Panc1 (cell line): ENCODE data around the gene MAPK8IP3. TPM values are rescaled to one million over a fixed set of nuclear protein-coding genes. Genes with fewer than 3 reads are reported as not detected.
A peak's percentile ranks its signal among the peaks of the same experiment; 100 is the strongest.

Source experiments
- ATAC-seq: fragments of 200-7000 bp; cut with Tn5 transposase; 2 replicates; pipeline ENCODE4 v1.9.1; 2020; ENCODE audit warnings: mild to moderate bottlenecking, moderate library complexity
- BruUV-seq: library from RNA; stranded (reverse); fragments of 400-500 nt; replicated peaks from 2 replicates; lab custom pipeline; 2021; lab: Mats Ljungman, UMichigan
- CTCF ChIA-PET: fragments of 300-600 bp; sonication (Branson Sonifier 250); formaldehyde crosslinking; loops from one replicate; lab custom pipeline; 2022; ENCODE audit warnings: antibody characterized with exemption; lab: Charles Lee
- POLR2A ChIA-PET: fragments of 300-600 bp; sonication (Branson Sonifier 250); formaldehyde crosslinking; loops from one replicate; lab custom pipeline; 2022; ENCODE audit warnings: antibody characterized with exemption; lab: Charles Lee
- DNase-seq: peaks from one replicate; pipeline ENCODE4 v3.0.0-alpha.2; 2010; ENCODE audit warnings: low read depth, low spot score
- H3K27ac ChIP-seq: 2 replicates; pipeline ENCODE4 v1.5.1; 2011; ENCODE audit warnings: mild to moderate bottlenecking, low read length, inconsistent platforms
- H3K27me3 ChIP-seq: fragments of 200-500 bp; sonication (Bioruptor generic); 2 replicates; pipeline ENCODE4 v1.6.0; 2014; ENCODE audit warnings: low read length, inconsistent platforms; ENCODE audit not compliant: control insufficient read depth, insufficient read depth
- H3K36me3 ChIP-seq: fragments of 200-500 bp; sonication (Bioruptor generic); 2 replicates; pipeline ENCODE4 v1.5.1; 2014; ENCODE audit warnings: inconsistent platforms, mild to moderate bottlenecking, low read length, moderate library complexity; ENCODE audit not compliant: control insufficient read depth, insufficient read depth
- H3K4me1 ChIP-seq: 2 replicates; pipeline ENCODE4 v1.5.1; 2011; ENCODE audit warnings: inconsistent platforms, mild to moderate bottlenecking, low read length, moderate library complexity; ENCODE audit not compliant: control insufficient read depth, insufficient read depth
- H3K4me3 ChIP-seq, 2 experiments: 2 replicates each; pipeline ENCODE4 v1.5.1; 2011 to 2012; ENCODE audit warnings: low read depth in 2 of 2, low read length in 2 of 2, mild to moderate bottlenecking in 2 of 2, inconsistent platforms in 1 of 2, moderate library complexity in 1 of 2
- H3K9me3 ChIP-seq: fragments of 200-500 bp; sonication (Bioruptor generic); 2 replicates; pipeline ENCODE4 v1.5.1; 2014; ENCODE audit warnings: low read depth, mild to moderate bottlenecking, inconsistent platforms, low read length, moderate library complexity; ENCODE audit not compliant: control insufficient read depth, insufficient read depth
- POLR2AphosphoS5 ChIP-seq: IDR thresholded peaks from 2 replicates; pipeline ENCODE4 v1.6.1; 2012; ENCODE audit warnings: mild to moderate bottlenecking, low read depth, low read length, moderate library complexity
- SIN3A ChIP-seq: IDR thresholded peaks from 2 replicates; pipeline ENCODE4 v1.6.1; 2012; ENCODE audit warnings: low read depth, mild to moderate bottlenecking, low read length, moderate library complexity, borderline replicate concordance; ENCODE audit not compliant: insufficient read depth
- TCF7L2 ChIP-seq: IDR thresholded peaks from 2 replicates; pipeline ENCODE4 v1.6.1; 2011; ENCODE audit warnings: mild to moderate bottlenecking, low read depth, low read length, inconsistent platforms
- in situ Hi-C: cut with HindIII; loops from 2 replicates; pipeline ENCODE4 v1.10.0; 2016; ENCODE audit warnings: low sequenced_read_pairs, low pct_unique_long_range_greater_than_20kb
- intact Hi-C: fragments of 100-400 bp; cut with micrococcal nuclease; formaldehyde crosslinking; loops from one replicate; pipeline ENCODE4 v1.10.0; 2022; ENCODE audit not compliant: unreplicated experiment
- total RNA-seq: library from RNA; stranded (reverse); gene quantifications from one replicate; pipeline ENCODE4 v1.2.1, GENCODE V29; 2021; ENCODE audit not compliant: unreplicated experiment
- TF ChIP-seq, protein P1 (sequence below): fragments of 450-650 bp; IDR thresholded peaks from 2 replicates; pipeline ENCODE4 v1.5.1; 2017; ENCODE audit warnings: mild to moderate bottlenecking
- TF ChIP-seq, protein P2 (sequence below), 2 experiments: IDR thresholded peaks; 2 replicates each; pipeline ENCODE4 v1.6.1; 2011 to 2012; ENCODE audit warnings: low read depth in 2 of 2, control low read depth in 1 of 2, low read length in 1 of 2, mild to moderate bottlenecking in 1 of 2, moderate library complexity in 1 of 2; ENCODE audit not compliant: insufficient read depth in 1 of 2

Gene MAPK8IP3
- total RNA-seq, 1 experiment from 2014 or later = 108 TPM

DNA sequence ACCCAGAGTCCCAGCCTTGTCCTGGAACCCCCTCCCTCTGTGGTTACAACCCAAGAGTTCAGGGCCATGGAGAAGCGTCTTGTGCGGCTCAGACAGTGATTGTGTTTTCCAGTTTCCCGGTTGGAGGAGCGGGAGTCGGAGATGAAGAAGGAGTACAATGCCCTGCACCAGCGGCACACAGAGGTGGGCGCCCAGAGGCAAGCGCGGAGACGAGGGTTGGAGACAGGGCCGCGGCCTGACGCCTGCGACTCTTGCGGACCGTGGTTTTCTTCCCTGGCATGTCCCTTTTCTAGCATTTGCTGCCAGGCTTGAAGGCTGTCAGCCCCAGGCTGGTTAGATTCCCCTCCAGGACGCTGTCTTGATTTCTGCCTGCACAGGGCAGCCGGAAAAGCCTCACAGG, 23.0 kb downstream of the MAPK8IP3 start:
- no TSS peak for BruUV-seq
- peaks cover 2% of the 10 kb centered on the region; the same call in 1 of the 2 replicates for H3K4me1 ChIP-seq
- intact Hi-C loops = no loop called here
- ChIA-PET POLR2A (no interaction called here), CTCF (no interaction called here)
- no peak overlapping the region for H3K27ac ChIP-seq
- no peaks in the 10 kb centered on the region for H3K27me3 ChIP-seq
- no peaks in the 10 kb centered on the region for H3K36me3 ChIP-seq
- TF ChIP-seq TCF7L2 (no peak), POLR2AphosphoS5 (no peak), SIN3A (no peak)
- TF ChIP-seq, protein P1, sequence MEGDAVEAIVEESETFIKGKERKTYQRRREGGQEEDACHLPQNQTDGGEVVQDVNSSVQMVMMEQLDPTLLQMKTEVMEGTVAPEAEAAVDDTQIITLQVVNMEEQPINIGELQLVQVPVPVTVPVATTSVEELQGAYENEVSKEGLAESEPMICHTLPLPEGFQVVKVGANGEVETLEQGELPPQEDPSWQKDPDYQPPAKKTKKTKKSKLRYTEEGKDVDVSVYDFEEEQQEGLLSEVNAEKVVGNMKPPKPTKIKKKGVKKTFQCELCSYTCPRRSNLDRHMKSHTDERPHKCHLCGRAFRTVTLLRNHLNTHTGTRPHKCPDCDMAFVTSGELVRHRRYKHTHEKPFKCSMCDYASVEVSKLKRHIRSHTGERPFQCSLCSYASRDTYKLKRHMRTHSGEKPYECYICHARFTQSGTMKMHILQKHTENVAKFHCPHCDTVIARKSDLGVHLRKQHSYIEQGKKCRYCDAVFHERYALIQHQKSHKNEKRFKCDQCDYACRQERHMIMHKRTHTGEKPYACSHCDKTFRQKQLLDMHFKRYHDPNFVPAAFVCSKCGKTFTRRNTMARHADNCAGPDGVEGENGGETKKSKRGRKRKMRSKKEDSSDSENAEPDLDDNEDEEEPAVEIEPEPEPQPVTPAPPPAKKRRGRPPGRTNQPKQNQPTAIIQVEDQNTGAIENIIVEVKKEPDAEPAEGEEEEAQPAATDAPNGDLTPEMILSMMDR = no peak
- TF ChIP-seq, protein P2, sequence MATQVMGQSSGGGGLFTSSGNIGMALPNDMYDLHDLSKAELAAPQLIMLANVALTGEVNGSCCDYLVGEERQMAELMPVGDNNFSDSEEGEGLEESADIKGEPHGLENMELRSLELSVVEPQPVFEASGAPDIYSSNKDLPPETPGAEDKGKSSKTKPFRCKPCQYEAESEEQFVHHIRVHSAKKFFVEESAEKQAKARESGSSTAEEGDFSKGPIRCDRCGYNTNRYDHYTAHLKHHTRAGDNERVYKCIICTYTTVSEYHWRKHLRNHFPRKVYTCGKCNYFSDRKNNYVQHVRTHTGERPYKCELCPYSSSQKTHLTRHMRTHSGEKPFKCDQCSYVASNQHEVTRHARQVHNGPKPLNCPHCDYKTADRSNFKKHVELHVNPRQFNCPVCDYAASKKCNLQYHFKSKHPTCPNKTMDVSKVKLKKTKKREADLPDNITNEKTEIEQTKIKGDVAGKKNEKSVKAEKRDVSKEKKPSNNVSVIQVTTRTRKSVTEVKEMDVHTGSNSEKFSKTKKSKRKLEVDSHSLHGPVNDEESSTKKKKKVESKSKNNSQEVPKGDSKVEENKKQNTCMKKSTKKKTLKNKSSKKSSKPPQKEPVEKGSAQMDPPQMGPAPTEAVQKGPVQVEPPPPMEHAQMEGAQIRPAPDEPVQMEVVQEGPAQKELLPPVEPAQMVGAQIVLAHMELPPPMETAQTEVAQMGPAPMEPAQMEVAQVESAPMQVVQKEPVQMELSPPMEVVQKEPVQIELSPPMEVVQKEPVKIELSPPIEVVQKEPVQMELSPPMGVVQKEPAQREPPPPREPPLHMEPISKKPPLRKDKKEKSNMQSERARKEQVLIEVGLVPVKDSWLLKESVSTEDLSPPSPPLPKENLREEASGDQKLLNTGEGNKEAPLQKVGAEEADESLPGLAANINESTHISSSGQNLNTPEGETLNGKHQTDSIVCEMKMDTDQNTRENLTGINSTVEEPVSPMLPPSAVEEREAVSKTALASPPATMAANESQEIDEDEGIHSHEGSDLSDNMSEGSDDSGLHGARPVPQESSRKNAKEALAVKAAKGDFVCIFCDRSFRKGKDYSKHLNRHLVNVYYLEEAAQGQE (IDR thresholded peaks at IDR 0.05; ENCODE audit: insufficient read depth in 1 of 2, low read depth in 2 of 2, low read length in 1 of 2) = no peak
- no peak overlapping the region for H3K4me3 ChIP-seq
- no peaks in the 10 kb centered on the region for H3K9me3 ChIP-seq
- no peak for ATAC-seq
- in situ Hi-C loops = no loop called here
- no peak for DNase-seq

DNA sequence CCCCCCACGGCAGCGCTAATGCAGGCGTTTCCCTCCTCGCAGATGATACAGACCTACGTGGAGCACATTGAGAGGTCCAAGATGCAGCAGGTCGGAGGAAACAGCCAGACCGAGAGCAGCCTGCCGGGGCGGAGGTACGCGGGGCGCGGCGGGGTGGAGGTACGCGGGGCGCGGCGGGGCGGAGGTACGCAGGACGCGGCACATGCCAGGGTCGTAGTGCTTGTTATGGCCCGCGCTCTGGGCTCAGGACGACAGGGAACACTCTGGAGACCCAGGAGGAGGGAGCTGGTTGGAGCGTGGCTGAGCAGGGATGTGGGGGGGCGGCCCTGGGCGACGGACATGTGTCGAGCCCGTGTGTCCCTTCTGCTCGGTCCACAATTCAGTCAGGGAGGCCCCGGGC, 23.4 kb downstream of the MAPK8IP3 start:
- no peaks in the 10 kb centered on the region for H3K36me3 ChIP-seq
- DNase-seq (no peak), ATAC-seq (no peak)
- intact Hi-C loops (no loop called here), in situ Hi-C loops (no loop called here)
- ChIA-PET POLR2A (no interaction called here), CTCF (no interaction called here)
- no peak overlapping the region for H3K4me3 ChIP-seq
- H3K4me1 ChIP-seq = no peaks in the 10 kb centered on the region
- no peak overlapping the region for H3K27ac ChIP-seq
- TF ChIP-seq, protein P1 = no peak
- no peak for TF ChIP-seq POLR2AphosphoS5
- TF ChIP-seq TCF7L2 = no peak
- H3K27me3 ChIP-seq = no peaks in the 10 kb centered on the region
- no peaks in the 10 kb centered on the region for H3K9me3 ChIP-seq
- no TSS peak for BruUV-seq

DNA sequence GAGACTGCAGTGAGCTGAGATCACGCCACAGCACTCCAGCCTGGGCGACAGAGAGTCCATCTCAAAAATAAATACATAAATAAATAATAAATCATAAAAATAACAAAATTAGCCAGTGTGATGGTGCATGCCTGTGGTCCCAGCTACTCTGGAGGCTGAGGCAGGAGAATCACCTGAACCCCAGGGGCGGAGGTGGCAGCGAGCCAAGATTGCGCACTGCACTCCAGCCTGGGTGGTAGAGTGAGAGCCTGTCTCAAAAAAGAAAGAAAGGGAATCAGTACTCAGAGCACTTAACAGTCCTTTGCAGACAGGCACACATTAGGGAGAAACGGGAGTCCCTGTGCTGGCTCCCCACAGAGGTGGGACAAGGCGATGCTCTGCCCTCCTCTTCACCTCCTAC, 25.1 kb downstream of the MAPK8IP3 start:
- peak; percentile 25; the same call in 1 of the 2 replicates for ATAC-seq
- H3K27ac ChIP-seq = no peak overlapping the region
- TF ChIP-seq POLR2AphosphoS5 (no peak), SIN3A (no peak), TCF7L2 (no peak)
- TF ChIP-seq, protein P1 = no peak
- TF ChIP-seq, protein P2 (IDR thresholded peaks at IDR 0.05; ENCODE audit: insufficient read depth in 1 of 2, low read depth in 2 of 2, low read length in 1 of 2) = no peak
- in situ Hi-C loops = no loop called here
- no peak for DNase-seq
- no peaks in the 10 kb centered on the region for H3K36me3 ChIP-seq
- ChIA-PET POLR2A (no interaction called here), CTCF (no interaction called here)
- intact Hi-C loops = no loop called here
- H3K9me3 ChIP-seq = no peaks in the 10 kb centered on the region
- H3K27me3 ChIP-seq = no peaks in the 10 kb centered on the region
- no peak overlapping the region for H3K4me3 ChIP-seq
- no peaks in the 10 kb centered on the region for H3K4me1 ChIP-seq
- no TSS peak for BruUV-seq
